GOT3 (cell line): Measurements from ENCODE around the gene GLIS1.

ENCODE experiments used
- DNase-seq: peaks from one replicate; lab custom pipeline; 2025; ENCODE audit warnings: mixed read lengths; lab: John Stamatoyannopoulos, UW

Gene GLIS1

DNA sequence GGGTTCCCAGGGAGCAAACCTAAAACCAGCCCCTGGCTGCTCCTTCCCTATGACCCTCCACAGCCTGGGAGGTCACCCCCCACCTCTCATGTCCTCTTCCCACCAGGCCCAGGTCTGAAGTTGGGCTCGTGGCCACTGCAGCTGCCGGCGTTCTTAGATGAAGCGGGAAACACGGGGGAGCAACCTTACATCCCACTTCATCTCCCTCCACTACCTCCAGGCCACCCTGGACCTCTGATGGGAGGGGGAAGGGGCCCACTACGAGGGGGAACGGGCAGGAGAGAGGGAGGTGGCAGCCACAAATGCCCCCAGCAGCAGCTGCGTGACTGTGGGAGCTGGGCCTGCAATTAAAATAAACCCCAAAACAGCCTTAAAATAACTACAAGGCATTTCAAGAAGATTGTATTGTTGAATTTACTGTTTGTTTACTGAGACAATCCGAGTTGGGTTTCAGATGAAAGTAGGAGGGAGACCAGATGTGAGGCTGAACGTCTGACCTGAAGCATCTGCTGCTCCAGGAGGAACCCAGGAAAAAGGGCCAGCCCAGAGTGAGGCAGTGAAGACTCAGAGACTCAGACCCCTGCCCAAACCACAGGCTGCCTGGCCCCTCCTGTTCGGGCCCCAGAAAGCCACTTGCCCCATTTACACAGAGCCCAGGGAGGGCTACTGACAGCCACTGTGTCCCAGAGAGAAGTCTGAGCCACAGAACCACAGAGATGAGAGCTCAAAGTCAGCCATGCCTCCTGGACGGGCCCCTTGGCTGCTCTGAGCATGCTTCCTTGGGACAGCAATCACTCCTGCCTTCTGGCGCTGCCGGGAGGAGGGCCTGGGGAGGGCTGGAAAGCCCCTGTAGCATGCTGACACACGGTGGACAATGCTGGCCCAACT, 59.8 kb downstream of the GLIS1 start:
- DNase-seq = no peak

DNA sequence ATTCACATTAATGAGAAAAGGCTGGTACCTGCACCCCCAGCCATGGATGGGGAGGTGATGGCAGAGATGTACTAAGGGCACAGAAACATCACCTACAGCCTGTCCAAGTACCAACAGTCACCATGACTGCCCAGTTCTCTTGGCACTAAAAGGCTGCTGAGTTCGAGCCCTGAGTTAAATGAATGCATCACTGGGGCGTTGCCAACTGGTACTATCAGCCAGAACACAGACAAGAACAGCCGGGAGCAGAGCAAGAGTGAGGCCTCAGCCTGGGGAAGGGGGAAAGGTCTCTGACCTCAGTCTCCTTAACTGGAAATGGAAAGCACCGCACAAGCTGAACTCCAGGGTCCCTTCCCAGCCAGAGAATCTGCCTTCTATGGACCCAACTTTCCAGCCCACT, 60.5 kb downstream of the GLIS1 start:
- DNase-seq = no peak

DNA sequence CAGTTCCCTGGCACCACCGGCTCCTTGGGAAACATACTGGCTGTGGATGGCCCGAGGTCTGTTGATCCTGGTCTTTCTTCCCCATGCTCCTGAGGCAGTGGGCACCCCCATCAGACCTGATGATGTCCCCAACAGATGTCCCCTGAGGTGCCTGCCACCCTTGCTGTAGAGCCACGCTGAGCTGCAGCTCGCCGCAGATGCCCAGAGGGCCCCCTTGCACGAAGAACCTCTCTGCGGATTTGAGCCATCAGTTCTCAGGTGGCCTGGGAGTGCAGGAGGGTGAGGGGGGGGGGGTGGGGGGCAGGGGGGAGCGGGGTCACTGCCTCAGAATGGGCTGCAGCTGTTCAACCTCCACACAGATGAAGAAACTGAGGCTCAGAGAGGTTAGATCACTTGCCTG, 60.9 kb downstream of the GLIS1 start:
- no peak for DNase-seq

GRCh38 chr1:53677486-53677885, 61.5 kb downstream of the GLIS1 start:
- no peak for DNase-seq

DNA sequence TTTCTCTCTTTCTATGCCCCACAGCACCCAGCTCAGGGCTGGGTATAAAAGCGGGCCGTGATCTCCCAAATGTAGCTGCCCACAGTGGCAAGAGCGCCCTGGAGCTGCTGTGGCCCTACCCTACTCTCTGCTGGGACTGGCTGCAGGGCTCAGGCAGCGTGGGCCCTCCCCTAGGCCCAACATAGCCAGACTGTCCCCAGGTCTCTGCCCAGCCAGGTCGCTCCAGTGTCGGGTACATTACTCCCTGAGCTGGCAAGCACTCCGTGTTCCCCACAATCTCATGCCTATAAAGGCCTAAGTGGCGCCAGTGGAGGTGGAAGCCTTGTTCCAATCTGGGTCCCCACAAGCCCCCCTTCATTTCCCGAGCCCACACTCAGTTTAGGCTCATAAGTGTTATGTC, 66.2 kb downstream of the GLIS1 start:
- DNase-seq = no peak

- DNase-seq = no peak
These were observed 66.7 kb downstream of the GLIS1 start for GRCh38 chr1:53672243-53672642.

DNA sequence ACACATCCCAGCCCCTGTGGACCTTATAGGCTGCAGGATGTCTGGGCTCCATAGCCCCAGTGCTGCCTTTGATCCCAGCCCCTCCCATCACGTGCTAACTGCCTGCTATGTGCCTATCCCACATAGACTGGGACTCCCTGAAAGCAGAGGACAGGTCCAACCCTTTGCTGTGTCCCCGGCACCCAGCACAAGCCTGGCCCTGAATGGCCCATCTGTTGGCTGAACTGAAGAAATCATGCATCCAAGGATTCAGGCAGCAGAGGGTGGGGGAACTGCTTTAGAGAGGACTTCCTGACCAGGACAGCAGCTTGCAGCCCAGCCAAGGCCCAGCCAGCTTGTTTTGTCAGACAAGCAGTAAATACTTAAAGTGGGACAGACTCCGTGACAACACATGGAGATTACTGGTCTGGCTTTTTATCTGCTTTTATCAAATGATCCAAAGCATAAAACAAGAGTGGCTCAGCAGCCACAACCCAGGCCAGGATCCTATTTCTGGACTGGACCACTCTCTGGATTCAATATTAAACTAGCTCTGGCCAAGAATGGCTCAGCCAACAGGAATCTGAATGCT, 69.3 kb downstream of the GLIS1 start:
- DNase-seq = no peak

- DNase-seq = no peak
These were observed 72.4 kb downstream of the GLIS1 start for GRCh38 chr1:53666566-53666965.

- DNase-seq = no peak
These were observed 73.0 kb downstream of the GLIS1 start for GRCh38 chr1:53665996-53666395.

- DNase-seq = no peak
These were observed 75.2 kb downstream of the GLIS1 start for GRCh38 chr1:53663529-53664300.

DNA sequence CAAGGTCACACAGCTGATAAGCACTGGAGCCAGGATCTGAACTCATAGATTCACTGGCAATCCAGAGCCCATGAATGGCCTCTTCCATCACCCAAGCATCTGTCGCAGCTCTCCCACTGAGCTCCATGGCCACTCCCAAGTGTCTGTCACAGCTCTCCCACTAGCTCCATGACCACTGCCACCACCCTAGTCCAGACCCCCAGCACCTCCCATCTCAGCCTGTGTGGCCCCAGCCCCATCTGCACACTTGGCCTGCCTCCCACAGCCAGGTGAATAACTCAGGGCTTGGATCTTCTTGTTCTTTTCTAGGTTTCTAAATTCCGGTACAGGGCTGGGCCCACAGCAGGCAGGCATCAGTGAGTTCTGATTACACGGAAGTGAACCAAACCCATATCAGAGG, 76.0 kb downstream of the GLIS1 start:
- DNase-seq = no peak

GRCh38 chr1:53662169-53662568, 76.8 kb downstream of the GLIS1 start:
- DNase-seq = no peak

GRCh38 chr1:53661496-53661895, 77.5 kb downstream of the GLIS1 start:
- DNase-seq = no peak

DNA sequence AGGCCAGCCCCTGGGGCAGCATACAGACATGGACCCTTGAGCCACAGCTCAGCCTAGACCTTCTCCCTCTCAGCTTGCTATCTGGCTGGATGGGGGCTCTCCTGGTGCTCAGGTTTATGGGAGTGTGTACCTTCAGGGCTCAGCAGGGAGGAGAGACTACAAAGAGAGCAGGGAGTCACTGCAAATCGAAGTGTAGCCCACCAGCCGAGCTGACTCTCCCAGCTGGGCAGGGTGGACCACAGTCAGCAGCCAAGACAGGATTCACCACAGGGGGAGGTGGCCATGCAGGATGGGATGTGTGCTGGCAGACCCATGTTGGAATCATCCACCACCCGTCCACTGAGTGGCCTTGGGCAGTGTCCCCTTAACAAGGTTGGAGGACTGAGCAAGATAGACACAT, 78.3 kb downstream of the GLIS1 start:
- DNase-seq = no peak

GRCh38 chr1:53659436-53659835, 79.5 kb downstream of the GLIS1 start:
- DNase-seq = no peak

DNA sequence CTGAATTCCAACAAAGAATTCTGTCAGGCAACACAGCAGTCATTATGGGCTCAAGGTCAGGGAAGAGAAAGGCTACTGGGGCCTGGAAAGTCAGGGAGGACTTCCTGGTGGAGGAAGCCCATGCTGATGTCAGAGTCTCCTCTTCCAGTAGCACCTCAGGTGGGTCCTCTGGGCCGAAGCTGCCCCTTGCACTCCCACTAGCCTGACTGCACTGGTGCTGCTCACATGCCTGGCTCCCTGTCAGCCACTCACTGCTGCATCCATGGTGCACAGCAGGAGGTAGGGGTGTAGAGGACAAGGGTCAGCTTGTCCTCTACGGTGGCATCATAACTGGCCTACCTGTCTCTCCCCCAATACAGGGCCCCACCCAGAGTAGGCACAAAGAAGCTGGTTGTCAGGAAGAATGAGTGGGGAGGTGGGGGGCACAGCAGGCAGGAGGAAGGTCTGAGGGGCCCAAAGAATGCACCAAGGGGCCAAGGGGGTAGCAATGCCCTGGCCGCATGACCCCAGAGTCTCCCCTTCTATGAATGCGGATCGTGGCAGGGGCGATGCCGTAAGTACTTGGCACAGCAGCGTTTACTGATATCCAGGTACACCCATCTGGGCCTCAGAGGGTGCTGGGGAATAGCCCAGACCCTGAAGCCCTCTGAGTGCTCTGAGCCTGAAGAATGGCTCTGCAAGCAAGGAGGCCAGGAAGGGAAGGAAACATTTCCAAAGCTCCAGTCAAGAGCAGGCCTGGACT, 80.3 kb downstream of the GLIS1 start:
- no peak for DNase-seq

DNA sequence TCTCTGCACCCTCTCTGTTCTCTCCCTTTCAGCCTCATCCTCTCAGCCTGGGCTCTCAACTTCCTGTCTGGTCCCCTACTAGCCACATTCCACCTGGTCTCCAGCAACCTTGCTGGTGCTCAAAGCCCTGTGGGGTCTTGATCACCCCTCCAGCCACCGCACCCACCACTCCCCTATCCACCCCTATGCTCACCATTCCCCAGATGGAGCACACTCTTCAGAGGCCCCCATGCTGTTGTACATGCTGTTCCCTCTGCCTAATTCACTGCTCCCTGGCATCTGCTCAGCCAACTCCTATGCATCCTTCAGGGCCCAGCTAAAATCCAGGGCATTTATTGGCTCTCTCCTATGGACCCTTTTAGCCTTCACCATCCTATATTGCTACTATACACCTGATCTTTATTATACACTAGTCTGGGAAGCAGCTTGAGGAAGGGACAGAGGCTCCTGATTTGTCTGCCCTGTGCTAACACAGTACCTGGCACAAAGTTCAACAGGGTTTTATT, 81.0 kb downstream of the GLIS1 start:
- DNase-seq = no peak

- DNase-seq = no peak
These were observed 81.5 kb downstream of the GLIS1 start for GRCh38 chr1:53657531-53657805.

DNA sequence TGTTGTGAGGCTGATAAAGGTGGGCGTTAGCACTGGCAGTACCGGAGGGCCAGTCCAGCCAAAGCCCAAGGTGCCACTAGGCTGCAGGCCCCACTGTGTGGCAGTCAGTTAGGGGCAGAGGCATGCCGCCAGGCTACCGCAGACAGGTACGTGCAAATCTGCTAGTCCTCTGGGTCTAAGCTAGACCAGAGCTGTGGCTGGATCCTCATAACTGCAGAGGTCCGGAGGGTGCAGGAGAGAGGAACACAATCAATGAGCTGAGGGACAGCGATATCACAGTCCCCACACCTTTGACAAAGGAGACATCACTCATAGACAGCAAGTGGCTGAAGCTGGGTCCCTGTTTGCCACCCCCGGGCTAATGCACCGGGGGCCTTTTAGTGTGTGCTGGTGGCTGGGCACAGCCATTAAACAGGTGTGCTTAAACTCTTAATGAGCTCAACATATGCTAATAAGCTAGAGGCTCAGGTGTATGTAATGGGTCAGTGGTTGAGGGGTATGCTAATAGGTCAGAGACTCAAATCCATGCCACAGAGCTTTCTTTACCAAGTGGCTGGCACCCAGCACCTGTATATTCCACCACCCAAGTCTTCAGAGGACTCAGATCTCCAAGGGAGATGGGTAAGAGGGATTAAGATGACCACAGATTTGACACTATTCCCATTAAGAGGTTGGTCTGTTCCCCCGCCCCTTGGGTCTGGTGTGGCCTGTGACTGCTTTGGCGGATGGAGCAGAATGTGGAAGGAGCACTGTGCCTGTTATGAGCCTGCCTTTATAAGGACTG, 82.0 kb downstream of the GLIS1 start:
- no peak for DNase-seq

DNA sequence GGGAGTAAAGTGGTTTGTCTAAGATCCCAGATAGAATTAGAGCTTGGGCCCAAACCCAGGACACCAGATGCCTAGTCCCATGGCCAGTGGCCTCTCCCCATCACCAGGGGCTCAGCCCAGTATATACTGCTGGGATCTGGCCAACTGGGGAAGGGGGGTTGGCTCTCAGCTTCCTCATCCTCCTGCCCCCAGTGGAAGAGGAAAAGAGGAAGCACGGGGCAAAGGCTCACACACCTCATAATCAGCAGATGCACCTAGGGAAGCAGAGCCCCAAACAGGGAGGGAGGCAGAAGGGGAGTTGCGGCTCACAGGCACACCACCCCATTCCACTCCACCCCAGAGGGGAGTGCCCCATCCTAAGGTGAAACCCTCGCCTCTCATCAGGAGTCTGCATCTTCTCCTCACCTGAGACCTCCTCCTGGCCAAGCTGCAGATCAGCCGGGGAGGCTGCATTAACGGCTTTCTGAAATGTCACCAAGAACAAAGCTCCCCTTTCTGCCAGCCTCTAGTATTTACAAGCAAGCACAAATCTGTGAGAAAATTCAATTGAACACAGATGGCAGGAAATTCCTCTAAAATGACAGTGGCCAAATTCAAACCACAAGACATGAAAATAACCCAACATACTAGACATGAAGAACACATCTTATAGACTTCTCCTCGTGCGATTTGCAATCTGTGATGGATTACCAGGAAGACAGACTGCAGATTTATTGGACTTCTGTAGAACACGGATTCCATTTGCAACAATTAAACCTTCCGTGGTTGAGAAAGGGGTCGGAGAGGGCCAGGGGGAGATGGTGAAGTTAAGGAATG, 82.8 kb downstream of the GLIS1 start:
- no peak for DNase-seq
